HG02678 (cell line): ENCODE data around the gene CASTOR2.
"Not testable (repeated sequence)": the region's sequence is repeated elsewhere in the genome, so short reads cannot be mapped to it uniquely, and the experiment has no call there.

Experiments used
- ATAC-seq: cut with Tn5 transposase; IDR thresholded peaks from one replicate; pipeline ENCODE4 v1.9.1; 2021; ENCODE audit warnings: mild to moderate bottlenecking, moderate library complexity; ENCODE audit not compliant: unreplicated experiment

The CASTOR2 gene

GRCh38 chr7:75049817-75050216 is 85.3 kb downstream of the CASTOR2 start:
- ATAC-seq = no peak

GRCh38 chr7:75050501-75050900 is 86.0 kb downstream of the CASTOR2 start:
- ATAC-seq = no peak

- ATAC-seq = no peak
Observed at GRCh38 chr7:75054744-75055143, 90.2 kb downstream of the CASTOR2 start.

GRCh38 chr7:75055155-75055554 is 90.7 kb downstream of the CASTOR2 start:
- no peak for ATAC-seq

GRCh38 chr7:75055830-75056772 is 91.6 kb downstream of the CASTOR2 start:
- no peak for ATAC-seq

- ATAC-seq = no peak
Observed at GRCh38 chr7:75058406-75058805, 93.9 kb downstream of the CASTOR2 start.

GRCh38 chr7:75064291-75064690 is 99.8 kb downstream of the CASTOR2 start:
- no peak for ATAC-seq

- ATAC-seq = no peak
Observed at GRCh38 chr7:75064801-75065200, 100.3 kb downstream of the CASTOR2 start.

- no peak for ATAC-seq
Observed at GRCh38 chr7:75066521-75066920, 102.0 kb downstream of the CASTOR2 start.

GRCh38 chr7:75072981-75073283 is 108.4 kb downstream of the CASTOR2 start:
- no peak for ATAC-seq

GRCh38 chr7:75074262-75074641 is 109.7 kb downstream of the CASTOR2 start:
- not testable (repeated sequence) for ATAC-seq
